Measurements from ENCODE around the gene CSMD2. TPM values are rescaled to one million over a fixed set of nuclear protein-coding genes. Genes with fewer than 3 reads are reported as not detected.

Gene CSMD2
- total RNA-seq, 1 experiment from 2014 or later: 2.8 TPM

DNA sequence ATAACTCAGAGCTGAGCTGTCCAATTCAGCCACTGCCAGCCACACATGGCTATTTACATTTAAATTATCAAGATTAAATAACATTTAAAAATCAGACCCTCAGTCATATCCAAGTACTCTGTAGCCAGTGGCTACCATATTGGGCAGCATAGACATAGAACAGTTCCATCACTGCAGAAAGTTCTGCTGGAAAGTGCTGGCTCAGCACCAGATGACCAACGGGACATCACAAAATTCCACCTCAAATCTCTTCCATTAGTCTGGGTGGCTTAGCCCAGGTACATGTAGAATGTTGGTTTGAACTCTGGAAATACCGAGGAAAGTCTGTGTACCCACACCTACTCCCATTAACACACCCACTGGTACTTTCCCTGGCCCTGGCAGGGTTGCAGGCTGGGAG lies 563.3 kb downstream of the CSMD2 start:
- TF ChIP-seq EZH2 (IDR thresholded peaks at IDR 0.05; ENCODE audit: borderline replicate concordance, low read depth, low read length, poor library complexity, severe bottlenecking): no peak
- TF ChIP-seq, protein P1, sequence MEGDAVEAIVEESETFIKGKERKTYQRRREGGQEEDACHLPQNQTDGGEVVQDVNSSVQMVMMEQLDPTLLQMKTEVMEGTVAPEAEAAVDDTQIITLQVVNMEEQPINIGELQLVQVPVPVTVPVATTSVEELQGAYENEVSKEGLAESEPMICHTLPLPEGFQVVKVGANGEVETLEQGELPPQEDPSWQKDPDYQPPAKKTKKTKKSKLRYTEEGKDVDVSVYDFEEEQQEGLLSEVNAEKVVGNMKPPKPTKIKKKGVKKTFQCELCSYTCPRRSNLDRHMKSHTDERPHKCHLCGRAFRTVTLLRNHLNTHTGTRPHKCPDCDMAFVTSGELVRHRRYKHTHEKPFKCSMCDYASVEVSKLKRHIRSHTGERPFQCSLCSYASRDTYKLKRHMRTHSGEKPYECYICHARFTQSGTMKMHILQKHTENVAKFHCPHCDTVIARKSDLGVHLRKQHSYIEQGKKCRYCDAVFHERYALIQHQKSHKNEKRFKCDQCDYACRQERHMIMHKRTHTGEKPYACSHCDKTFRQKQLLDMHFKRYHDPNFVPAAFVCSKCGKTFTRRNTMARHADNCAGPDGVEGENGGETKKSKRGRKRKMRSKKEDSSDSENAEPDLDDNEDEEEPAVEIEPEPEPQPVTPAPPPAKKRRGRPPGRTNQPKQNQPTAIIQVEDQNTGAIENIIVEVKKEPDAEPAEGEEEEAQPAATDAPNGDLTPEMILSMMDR (conservative IDR thresholded peaks at IDR 0.05; ENCODE audit: low read depth, low read length): no peak
- Histone ChIP-seq H3K9me3 (ENCODE audit: low read depth, low read length, poor library complexity, severe bottlenecking) (no peaks in the 10 kb centered on the region), H3K4me3 (ENCODE audit: low read depth, low read length, poor library complexity, severe bottlenecking) (no peak overlapping the region), H3K27ac (ENCODE audit: low read depth, low read length, poor library complexity, severe bottlenecking) (no peak overlapping the region), H3K27me3 (replicated peaks; ENCODE audit: insufficient read depth, low read depth, low read length, poor library complexity) (peaks cover 8% of the 10 kb centered on the region), H3K4me1 (ENCODE audit: insufficient read depth, low read length, poor library complexity, severe bottlenecking) (no peaks in the 10 kb centered on the region), H3K36me3 (ENCODE audit: insufficient read depth, low read length, poor library complexity, severe bottlenecking) (no peaks in the 10 kb centered on the region)
- ChIA-PET CTCF (no interaction called here), POLR2A (ENCODE audit: low non-redundant PET) (no interaction called here)
- BruUV-seq (replicated peaks): no TSS peak
- intact Hi-C loops (cut with micrococcal nuclease; ENCODE audit: unreplicated experiment): no loop called here
- DNase-seq (ENCODE audit: low spot score): no peak

DNA sequence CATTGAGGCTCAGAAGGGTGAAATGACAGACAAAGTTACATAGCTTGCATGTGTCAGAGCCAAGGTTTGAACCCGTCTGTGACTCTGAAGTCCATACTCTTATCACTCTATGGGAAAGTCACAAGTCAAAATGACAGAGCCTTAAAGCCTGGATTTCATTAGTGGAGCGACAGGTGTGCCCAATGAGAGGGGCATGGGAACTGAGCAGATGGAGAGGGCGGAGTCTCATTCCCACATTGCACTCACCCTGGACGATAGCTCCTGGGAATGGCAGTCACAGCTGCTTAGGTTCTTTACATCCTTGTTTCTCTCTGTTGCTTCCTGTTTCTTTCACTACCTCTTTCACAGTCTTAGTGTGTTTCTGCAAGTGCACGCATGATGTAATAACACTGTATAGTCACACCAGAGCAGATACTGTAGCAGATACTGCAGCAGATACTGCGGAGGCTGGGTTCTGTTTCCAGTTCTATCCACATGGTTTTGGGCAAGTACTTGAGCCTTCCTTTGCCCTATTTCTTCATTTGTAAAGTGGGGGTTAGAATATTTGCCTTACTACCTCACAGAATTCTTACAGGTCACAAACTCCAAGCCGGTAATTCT lies 565.4 kb downstream of the CSMD2 start:
- H3K27me3 ChIP-seq (replicated peaks; ENCODE audit: insufficient read depth, low read depth, low read length, poor library complexity): peaks cover 11% of the 10 kb centered on the region
- no peaks in the 10 kb centered on the region for H3K36me3 ChIP-seq (ENCODE audit: insufficient read depth, low read length, poor library complexity, severe bottlenecking)
- no peak overlapping the region for H3K27ac ChIP-seq (ENCODE audit: low read depth, low read length, poor library complexity, severe bottlenecking)
- no peak overlapping the region for H3K4me3 ChIP-seq (ENCODE audit: low read depth, low read length, poor library complexity, severe bottlenecking)
- TF ChIP-seq, protein P1 (conservative IDR thresholded peaks at IDR 0.05; ENCODE audit: low read depth, low read length): no peak
- TF ChIP-seq EZH2 (IDR thresholded peaks at IDR 0.05; ENCODE audit: borderline replicate concordance, low read depth, low read length, poor library complexity, severe bottlenecking): no peak
- BruUV-seq (replicated peaks): no TSS peak
- intact Hi-C loops (cut with micrococcal nuclease; ENCODE audit: unreplicated experiment): no loop called here
- CTCF ChIA-PET: no interaction called here
- H3K9me3 ChIP-seq (ENCODE audit: low read depth, low read length, poor library complexity, severe bottlenecking): no peaks in the 10 kb centered on the region
- no peak for DNase-seq (ENCODE audit: low spot score)
- POLR2A ChIA-PET (ENCODE audit: low non-redundant PET): no interaction called here
- H3K4me1 ChIP-seq (ENCODE audit: insufficient read depth, low read length, poor library complexity, severe bottlenecking): no peaks in the 10 kb centered on the region

DNA sequence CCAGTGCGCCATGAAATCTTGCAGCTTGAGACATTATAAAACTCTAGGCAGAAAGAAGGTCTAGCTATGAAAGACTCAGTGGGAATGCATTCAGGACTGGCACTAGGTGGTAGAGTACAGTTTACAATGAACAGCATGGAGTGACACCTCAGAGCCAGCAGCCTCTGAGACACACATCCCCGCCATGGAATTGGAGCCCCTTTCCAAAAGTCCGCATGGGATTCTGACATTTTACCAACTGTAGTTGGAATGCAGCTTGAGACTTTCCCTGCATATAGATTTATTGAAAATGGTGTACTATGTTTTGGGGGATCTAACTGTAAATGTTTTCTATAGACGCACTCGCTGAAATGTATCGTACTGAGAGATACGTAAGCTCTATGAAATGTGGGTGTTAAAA lies 576.3 kb downstream of the CSMD2 start:
- ChIA-PET POLR2A (ENCODE audit: low non-redundant PET) (no interaction called here), CTCF (no interaction called here)
- no TSS peak for BruUV-seq (replicated peaks)
- Histone ChIP-seq H3K36me3 (ENCODE audit: insufficient read depth, low read length, poor library complexity, severe bottlenecking) (no peaks in the 10 kb centered on the region), H3K27ac (ENCODE audit: low read depth, low read length, poor library complexity, severe bottlenecking) (no peak overlapping the region), H3K27me3 (replicated peaks; ENCODE audit: insufficient read depth, low read depth, low read length, poor library complexity) (no peaks in the 10 kb centered on the region), H3K9me3 (ENCODE audit: low read depth, low read length, poor library complexity, severe bottlenecking) (no peaks in the 10 kb centered on the region), H3K4me1 (ENCODE audit: insufficient read depth, low read length, poor library complexity, severe bottlenecking) (no peaks in the 10 kb centered on the region), H3K4me3 (ENCODE audit: low read depth, low read length, poor library complexity, severe bottlenecking) (no peak overlapping the region)
- intact Hi-C loops (cut with micrococcal nuclease; ENCODE audit: unreplicated experiment): no loop called here
- no peak for TF ChIP-seq EZH2 (IDR thresholded peaks at IDR 0.05; ENCODE audit: borderline replicate concordance, low read depth, low read length, poor library complexity, severe bottlenecking)
- TF ChIP-seq, protein P1 (conservative IDR thresholded peaks at IDR 0.05; ENCODE audit: low read depth, low read length): no peak
- no peak for DNase-seq (ENCODE audit: low spot score)
